ENCODE results near the gene CACNA2D4. TPM values are rescaled to one million over a fixed set of nuclear protein-coding genes. Genes with fewer than 3 reads are reported as not detected.

CACNA2D4 gene
- total RNA-seq, 6 experiments from 2014 or later, result 0.07 to 0.26 (median 0.23) TPM; not detected in 2

DNA sequence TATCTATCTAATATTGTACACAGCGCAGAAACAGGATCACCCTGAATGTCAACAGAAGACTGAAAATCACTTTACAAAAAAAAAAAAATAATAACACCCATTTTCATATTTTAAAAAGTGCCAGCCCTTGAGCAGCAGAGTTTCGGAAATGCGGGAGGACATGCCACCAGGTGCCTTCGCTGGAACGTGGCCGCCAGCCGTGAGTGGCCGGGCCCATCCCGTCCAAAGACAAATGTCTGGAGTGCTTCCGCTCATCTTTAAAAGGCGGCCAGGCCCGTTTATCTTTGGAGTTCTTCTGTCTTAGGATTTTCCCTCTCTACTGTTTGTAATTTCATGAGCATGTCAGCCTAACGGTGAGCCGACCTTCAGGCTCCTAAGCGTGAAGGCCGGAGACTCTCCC is 54.6 kb downstream of the CACNA2D4 start:
- peaks cover 9% of the 10 kb centered on the region; the same call in 1 of the 2 replicates for H3K4me1 Mint-ChIP-seq (ENCODE audit: low read depth)
- TF ChIP-seq, protein P1, sequence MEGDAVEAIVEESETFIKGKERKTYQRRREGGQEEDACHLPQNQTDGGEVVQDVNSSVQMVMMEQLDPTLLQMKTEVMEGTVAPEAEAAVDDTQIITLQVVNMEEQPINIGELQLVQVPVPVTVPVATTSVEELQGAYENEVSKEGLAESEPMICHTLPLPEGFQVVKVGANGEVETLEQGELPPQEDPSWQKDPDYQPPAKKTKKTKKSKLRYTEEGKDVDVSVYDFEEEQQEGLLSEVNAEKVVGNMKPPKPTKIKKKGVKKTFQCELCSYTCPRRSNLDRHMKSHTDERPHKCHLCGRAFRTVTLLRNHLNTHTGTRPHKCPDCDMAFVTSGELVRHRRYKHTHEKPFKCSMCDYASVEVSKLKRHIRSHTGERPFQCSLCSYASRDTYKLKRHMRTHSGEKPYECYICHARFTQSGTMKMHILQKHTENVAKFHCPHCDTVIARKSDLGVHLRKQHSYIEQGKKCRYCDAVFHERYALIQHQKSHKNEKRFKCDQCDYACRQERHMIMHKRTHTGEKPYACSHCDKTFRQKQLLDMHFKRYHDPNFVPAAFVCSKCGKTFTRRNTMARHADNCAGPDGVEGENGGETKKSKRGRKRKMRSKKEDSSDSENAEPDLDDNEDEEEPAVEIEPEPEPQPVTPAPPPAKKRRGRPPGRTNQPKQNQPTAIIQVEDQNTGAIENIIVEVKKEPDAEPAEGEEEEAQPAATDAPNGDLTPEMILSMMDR (IDR thresholded peaks at IDR 0.05), result no peak
- peaks cover 37% of the 10 kb centered on the region for H3K27me3 Mint-ChIP-seq (ENCODE audit: insufficient read depth)
- H3K9me3 Mint-ChIP-seq, result no peaks in the 10 kb centered on the region
- no peak overlapping the region for H3K27ac Mint-ChIP-seq
- H3K4me3 Mint-ChIP-seq, result no peak overlapping the region
- DNase-seq, result no peak
- H3K36me3 Mint-ChIP-seq (ENCODE audit: low read depth), result no peaks in the 10 kb centered on the region

DNA sequence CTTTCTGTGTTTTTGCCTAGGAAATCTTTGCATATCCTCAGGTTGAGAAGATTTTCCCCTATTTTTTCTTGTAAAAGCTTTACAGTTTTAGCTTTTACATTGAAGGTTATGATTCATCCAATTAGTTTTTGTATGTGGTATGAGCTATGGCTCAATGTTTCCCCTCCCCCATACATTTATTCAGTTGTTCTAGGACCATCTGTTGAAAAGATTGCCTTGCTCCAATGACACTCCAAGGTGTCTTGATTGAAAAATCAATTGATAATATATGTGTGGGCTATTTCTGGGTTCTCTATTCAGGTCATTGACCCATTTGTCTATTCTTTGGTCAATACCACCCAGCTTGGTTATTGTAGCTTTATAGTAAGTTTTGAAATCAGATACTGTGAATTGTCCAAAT is 55.5 kb downstream of the CACNA2D4 start:
- Mint-ChIP-seq H3K36me3 (ENCODE audit: low read depth) (no peaks in the 10 kb centered on the region), H3K27ac (no peak overlapping the region), H3K4me1 (ENCODE audit: low read depth) (peaks cover 9% of the 10 kb centered on the region; the same call in 1 of the 2 replicates), H3K4me3 (no peak overlapping the region), H3K27me3 (ENCODE audit: insufficient read depth) (peaks cover 36% of the 10 kb centered on the region), H3K9me3 (no peaks in the 10 kb centered on the region)
- no peak for DNase-seq
- TF ChIP-seq, protein P1 (IDR thresholded peaks at IDR 0.05), result no peak

- Mint-ChIP-seq H3K27me3 (ENCODE audit: insufficient read depth) (peaks cover 44% of the 10 kb centered on the region), H3K4me3 (no peak overlapping the region), H3K9me3 (peaks cover 22% of the 10 kb centered on the region), H3K27ac (no peak overlapping the region), H3K4me1 (ENCODE audit: low read depth) (peaks cover 9% of the 10 kb centered on the region; the same call in 1 of the 2 replicates), H3K36me3 (ENCODE audit: low read depth) (peaks cover 6% of the 10 kb centered on the region)
- peak; percentile 74 for DNase-seq
- TF ChIP-seq, protein P1 (IDR thresholded peaks at IDR 0.05), result no peak
Observed at GRCh38 chr12:1859643-1860042, 58.8 kb downstream of the CACNA2D4 start.

DNA sequence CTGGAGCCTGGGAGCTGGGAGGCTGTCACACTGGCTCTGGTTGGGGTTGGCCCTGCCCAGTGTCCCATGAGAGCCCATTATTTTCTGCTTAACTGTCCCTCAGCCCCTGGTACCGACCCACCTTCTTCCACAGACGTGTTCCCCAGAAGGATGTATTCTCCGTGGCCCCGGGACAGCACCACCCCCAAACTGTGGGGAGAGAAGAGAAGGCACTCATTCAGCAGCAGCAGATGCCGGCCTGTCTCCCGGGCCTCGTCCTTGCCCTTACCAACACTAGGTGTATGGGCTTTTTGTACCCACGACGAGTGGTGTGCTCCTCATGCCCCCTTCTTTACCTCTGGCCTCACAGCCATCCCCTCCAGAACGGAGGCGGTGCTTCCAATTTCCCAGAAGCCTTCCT is 60.0 kb downstream of the CACNA2D4 start:
- Mint-ChIP-seq H3K4me3 (no peak overlapping the region), H3K36me3 (ENCODE audit: low read depth) (peaks cover 6% of the 10 kb centered on the region), H3K4me1 (ENCODE audit: low read depth) (peaks cover 9% of the 10 kb centered on the region; the same call in 1 of the 2 replicates), H3K27me3 (ENCODE audit: insufficient read depth) (peaks cover 49% of the 10 kb centered on the region), H3K27ac (no peak overlapping the region), H3K9me3 (peaks cover 22% of the 10 kb centered on the region)
- DNase-seq, result no peak
- TF ChIP-seq, protein P1 (IDR thresholded peaks at IDR 0.05), result no peak

- no peak overlapping the region for H3K27ac Mint-ChIP-seq
- peaks cover 9% of the 10 kb centered on the region; the same call in 1 of the 2 replicates for H3K4me1 Mint-ChIP-seq (ENCODE audit: low read depth)
- peaks cover 6% of the 10 kb centered on the region for H3K36me3 Mint-ChIP-seq (ENCODE audit: low read depth)
- TF ChIP-seq, protein P1 (IDR thresholded peaks at IDR 0.05), result no peak
- H3K27me3 Mint-ChIP-seq (ENCODE audit: insufficient read depth), result peaks cover 49% of the 10 kb centered on the region
- no peak overlapping the region for H3K4me3 Mint-ChIP-seq
- DNase-seq, result no peak
- H3K9me3 Mint-ChIP-seq, result peaks cover 22% of the 10 kb centered on the region
Observed at GRCh38 chr12:1857821-1858220, 60.6 kb downstream of the CACNA2D4 start.

DNA sequence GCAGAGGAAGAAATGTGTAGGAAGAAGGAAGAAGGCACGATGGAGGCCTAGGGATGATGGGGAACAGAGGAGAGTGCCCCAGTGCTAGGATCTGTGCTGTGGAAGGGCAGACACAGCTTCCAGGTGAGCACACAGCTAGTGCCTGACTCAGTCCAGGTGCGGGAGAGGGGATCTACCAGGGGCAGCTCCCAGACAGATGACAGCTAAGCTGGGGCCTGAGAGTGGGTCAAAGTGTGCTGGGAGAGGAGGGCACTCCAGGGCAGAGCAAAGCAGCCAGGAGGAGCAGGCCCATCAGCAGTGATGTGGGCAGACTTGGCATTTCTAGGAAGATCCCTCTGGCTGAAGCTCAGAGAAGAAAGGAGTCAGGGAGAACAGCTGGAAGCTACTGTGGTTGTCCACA is 61.4 kb downstream of the CACNA2D4 start:
- H3K4me1 Mint-ChIP-seq (ENCODE audit: low read depth), result peaks cover 9% of the 10 kb centered on the region; the same call in 1 of the 2 replicates
- H3K9me3 Mint-ChIP-seq, result peaks cover 22% of the 10 kb centered on the region
- TF ChIP-seq, protein P1 (IDR thresholded peaks at IDR 0.05), result no peak
- no peak overlapping the region for H3K27ac Mint-ChIP-seq
- H3K27me3 Mint-ChIP-seq (ENCODE audit: insufficient read depth), result peaks cover 49% of the 10 kb centered on the region
- DNase-seq, result no peak
- H3K4me3 Mint-ChIP-seq, result no peak overlapping the region
- H3K36me3 Mint-ChIP-seq (ENCODE audit: low read depth), result peaks cover 6% of the 10 kb centered on the region
